ENCODE results near the gene NBDY. TPM values are rescaled to one million over a fixed set of nuclear protein-coding genes. Genes with fewer than 3 reads are reported as not detected.
A peak's percentile ranks its signal among the peaks of the same experiment; 100 is the strongest.

NBDY gene
- total and polyA plus RNA-seq, 4 donors, result 0.84 to 10.4 (median 5.2) TPM

DNA sequence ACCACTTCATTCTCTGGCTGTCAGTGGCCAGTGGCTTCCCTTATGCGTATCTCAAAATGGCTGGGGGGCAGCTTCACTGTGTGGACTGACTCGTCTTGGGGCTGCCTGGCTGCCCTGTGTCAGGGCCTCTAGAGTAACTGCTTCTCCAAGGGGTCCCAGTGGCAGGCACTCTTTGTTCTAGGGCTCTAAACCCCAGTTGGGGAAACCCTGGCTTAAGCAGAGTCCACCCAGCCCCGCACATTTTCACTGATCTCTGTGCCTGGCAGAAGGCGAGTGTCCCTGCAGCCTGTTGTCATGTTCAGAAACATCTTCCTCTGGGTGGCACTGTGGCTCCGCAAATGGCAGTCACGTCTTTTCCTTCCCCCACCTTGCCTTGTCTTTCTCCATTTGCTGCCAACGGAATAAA lies 59.7 kb downstream of the NBDY start:
- Histone ChIP-seq H3K4me1 (ENCODE audit: control insufficient read depth in 4 of 4, insufficient read depth in 4 of 4, low read length in 3 of 4) (peaks cover 0 to 10% (median 2%) of the 10 kb centered on the region in 4 donors), H3K9ac (ENCODE audit: low read depth in 1 of 2, low read length in 2 of 2) (no peak overlapping the region), H3K9me3 (ENCODE audit: control insufficient read depth in 4 of 4, low read length in 3 of 4) (no peaks in the 10 kb centered on the region), H3K36me3 (ENCODE audit: control insufficient read depth in 4 of 4, insufficient read depth in 3 of 4, low read depth in 1 of 4, low read length in 3 of 4) (peaks cover 0 to 3% (median 0%) of the 10 kb centered on the region in 4 donors), H3K27ac (ENCODE audit: low read depth in 1 of 2, low read length in 2 of 2) (no peak overlapping the region), H3K4me3 (ENCODE audit: low read depth in 1 of 3, low read length in 3 of 3) (peak overlapping the region in 1 of 3 donors; percentile 35), H3K27me3 (ENCODE audit: control insufficient read depth in 4 of 4, insufficient read depth in 4 of 4, low read length in 3 of 4) (no peaks in the 10 kb centered on the region)
- 26% methylated on average over 7 of the region's 7 CpGs for WGBS
- TF ChIP-seq JUND (IDR thresholded peaks at IDR 0.05) (no peak), FOXA2 (IDR thresholded peaks at IDR 0.05) (no peak), HNF4A (conservative IDR thresholded peaks at IDR 0.05) (no peak), SP1 (IDR thresholded peaks at IDR 0.05) (no peak), GABPA (IDR thresholded peaks at IDR 0.05 in 1 of 2, conservative IDR thresholded peaks at IDR 0.05 in 1 of 2) (no peak), HNF4G (IDR thresholded peaks at IDR 0.05) (no peak), RAD21 (IDR thresholded peaks at IDR 0.05) (peak; percentile 81 to 90), RXRA (IDR thresholded peaks at IDR 0.05) (no peak), YY1 (IDR thresholded peaks at IDR 0.05) (peak; percentile 88), NR2F2 (IDR thresholded peaks at IDR 0.05) (no peak)
- TF ChIP-seq, protein P1, sequence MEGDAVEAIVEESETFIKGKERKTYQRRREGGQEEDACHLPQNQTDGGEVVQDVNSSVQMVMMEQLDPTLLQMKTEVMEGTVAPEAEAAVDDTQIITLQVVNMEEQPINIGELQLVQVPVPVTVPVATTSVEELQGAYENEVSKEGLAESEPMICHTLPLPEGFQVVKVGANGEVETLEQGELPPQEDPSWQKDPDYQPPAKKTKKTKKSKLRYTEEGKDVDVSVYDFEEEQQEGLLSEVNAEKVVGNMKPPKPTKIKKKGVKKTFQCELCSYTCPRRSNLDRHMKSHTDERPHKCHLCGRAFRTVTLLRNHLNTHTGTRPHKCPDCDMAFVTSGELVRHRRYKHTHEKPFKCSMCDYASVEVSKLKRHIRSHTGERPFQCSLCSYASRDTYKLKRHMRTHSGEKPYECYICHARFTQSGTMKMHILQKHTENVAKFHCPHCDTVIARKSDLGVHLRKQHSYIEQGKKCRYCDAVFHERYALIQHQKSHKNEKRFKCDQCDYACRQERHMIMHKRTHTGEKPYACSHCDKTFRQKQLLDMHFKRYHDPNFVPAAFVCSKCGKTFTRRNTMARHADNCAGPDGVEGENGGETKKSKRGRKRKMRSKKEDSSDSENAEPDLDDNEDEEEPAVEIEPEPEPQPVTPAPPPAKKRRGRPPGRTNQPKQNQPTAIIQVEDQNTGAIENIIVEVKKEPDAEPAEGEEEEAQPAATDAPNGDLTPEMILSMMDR (IDR thresholded peaks at IDR 0.05; ENCODE audit: low read depth, low read length, missing input control), result peak; percentile 64
- TF ChIP-seq, protein P2, sequence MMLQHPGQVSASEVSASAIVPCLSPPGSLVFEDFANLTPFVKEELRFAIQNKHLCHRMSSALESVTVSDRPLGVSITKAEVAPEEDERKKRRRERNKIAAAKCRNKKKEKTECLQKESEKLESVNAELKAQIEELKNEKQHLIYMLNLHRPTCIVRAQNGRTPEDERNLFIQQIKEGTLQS (IDR thresholded peaks at IDR 0.05), result no peak
- TF ChIP-seq, protein P3, sequence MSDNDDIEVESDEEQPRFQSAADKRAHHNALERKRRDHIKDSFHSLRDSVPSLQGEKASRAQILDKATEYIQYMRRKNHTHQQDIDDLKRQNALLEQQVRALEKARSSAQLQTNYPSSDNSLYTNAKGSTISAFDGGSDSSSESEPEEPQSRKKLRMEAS (IDR thresholded peaks at IDR 0.05), result no peak
- no peak for DNase-seq (ENCODE audit: low spot score)

DNA sequence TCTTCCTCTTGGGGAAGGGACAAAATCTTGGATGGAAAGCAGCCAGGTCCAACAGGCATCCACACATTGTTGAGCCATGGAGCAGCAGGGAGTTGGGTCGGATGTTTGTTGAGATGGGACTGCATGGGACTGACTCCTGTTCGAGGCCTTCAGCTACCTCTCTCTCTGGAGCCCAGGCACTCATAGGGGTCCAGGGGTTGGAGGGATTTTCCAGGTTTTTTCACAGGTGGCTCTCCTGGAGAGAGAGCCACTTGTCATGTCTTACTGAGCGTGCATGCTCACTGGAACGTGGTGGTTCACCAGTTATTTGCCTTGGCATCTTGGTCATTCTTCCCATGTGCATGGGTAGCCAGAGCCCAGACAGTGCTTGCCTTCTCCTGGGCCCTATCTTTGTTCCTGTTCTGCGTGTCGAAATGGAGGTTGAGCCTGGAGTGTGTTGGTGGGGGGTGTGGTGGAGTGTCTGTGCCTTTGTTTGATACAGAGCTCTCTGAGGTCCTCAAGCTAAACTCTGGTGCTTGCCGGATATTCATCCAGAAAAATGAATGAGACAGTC lies 60.6 kb downstream of the NBDY start:
- Histone ChIP-seq H3K9ac (ENCODE audit: low read depth in 1 of 2, low read length in 2 of 2) (no peak overlapping the region), H3K27ac (ENCODE audit: low read depth in 1 of 2, low read length in 2 of 2) (no peak overlapping the region), H3K4me3 (ENCODE audit: low read depth in 1 of 3, low read length in 3 of 3) (no peak overlapping the region), H3K9me3 (ENCODE audit: control insufficient read depth in 4 of 4, low read length in 3 of 4) (no peaks in the 10 kb centered on the region), H3K4me1 (ENCODE audit: control insufficient read depth in 4 of 4, insufficient read depth in 4 of 4, low read length in 3 of 4) (peaks cover 0 to 7% (median 2%) of the 10 kb centered on the region in 4 donors), H3K27me3 (ENCODE audit: control insufficient read depth in 4 of 4, insufficient read depth in 4 of 4, low read length in 3 of 4) (no peaks in the 10 kb centered on the region), H3K36me3 (ENCODE audit: control insufficient read depth in 4 of 4, insufficient read depth in 3 of 4, low read depth in 1 of 4, low read length in 3 of 4) (peaks cover 0 to 3% (median 0%) of the 10 kb centered on the region in 4 donors)
- TF ChIP-seq, protein P2 (IDR thresholded peaks at IDR 0.05), result no peak
- TF ChIP-seq YY1 (IDR thresholded peaks at IDR 0.05) (no peak), FOXA1 (IDR thresholded peaks at IDR 0.05) (no peak), GABPA (IDR thresholded peaks at IDR 0.05 in 1 of 2, conservative IDR thresholded peaks at IDR 0.05 in 1 of 2) (no peak), FOXA2 (IDR thresholded peaks at IDR 0.05) (no peak), HNF4A (conservative IDR thresholded peaks at IDR 0.05) (no peak), NR2F2 (IDR thresholded peaks at IDR 0.05) (no peak), EGR1 (IDR thresholded peaks at IDR 0.05; ENCODE audit: low read depth in 2 of 2) (no peak), SP1 (IDR thresholded peaks at IDR 0.05) (no peak)
- TF ChIP-seq, protein P4, sequence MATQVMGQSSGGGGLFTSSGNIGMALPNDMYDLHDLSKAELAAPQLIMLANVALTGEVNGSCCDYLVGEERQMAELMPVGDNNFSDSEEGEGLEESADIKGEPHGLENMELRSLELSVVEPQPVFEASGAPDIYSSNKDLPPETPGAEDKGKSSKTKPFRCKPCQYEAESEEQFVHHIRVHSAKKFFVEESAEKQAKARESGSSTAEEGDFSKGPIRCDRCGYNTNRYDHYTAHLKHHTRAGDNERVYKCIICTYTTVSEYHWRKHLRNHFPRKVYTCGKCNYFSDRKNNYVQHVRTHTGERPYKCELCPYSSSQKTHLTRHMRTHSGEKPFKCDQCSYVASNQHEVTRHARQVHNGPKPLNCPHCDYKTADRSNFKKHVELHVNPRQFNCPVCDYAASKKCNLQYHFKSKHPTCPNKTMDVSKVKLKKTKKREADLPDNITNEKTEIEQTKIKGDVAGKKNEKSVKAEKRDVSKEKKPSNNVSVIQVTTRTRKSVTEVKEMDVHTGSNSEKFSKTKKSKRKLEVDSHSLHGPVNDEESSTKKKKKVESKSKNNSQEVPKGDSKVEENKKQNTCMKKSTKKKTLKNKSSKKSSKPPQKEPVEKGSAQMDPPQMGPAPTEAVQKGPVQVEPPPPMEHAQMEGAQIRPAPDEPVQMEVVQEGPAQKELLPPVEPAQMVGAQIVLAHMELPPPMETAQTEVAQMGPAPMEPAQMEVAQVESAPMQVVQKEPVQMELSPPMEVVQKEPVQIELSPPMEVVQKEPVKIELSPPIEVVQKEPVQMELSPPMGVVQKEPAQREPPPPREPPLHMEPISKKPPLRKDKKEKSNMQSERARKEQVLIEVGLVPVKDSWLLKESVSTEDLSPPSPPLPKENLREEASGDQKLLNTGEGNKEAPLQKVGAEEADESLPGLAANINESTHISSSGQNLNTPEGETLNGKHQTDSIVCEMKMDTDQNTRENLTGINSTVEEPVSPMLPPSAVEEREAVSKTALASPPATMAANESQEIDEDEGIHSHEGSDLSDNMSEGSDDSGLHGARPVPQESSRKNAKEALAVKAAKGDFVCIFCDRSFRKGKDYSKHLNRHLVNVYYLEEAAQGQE (IDR thresholded peaks at IDR 0.05), result no peak
- TF ChIP-seq, protein P1 (IDR thresholded peaks at IDR 0.05; ENCODE audit: low read depth, low read length, missing input control), result no peak
- TF ChIP-seq, protein P3 (IDR thresholded peaks at IDR 0.05), result no peak
- 89% methylated on average over 7 of the region's 7 CpGs for WGBS
- DNase-seq (ENCODE audit: low spot score), result no peak
